Measurements from ENCODE around the gene CELF3.
"Not testable (repeated sequence)": the region's sequence is repeated elsewhere in the genome, so short reads cannot be mapped to it uniquely, and the experiment has no call there.

CELF3 gene

DNA sequence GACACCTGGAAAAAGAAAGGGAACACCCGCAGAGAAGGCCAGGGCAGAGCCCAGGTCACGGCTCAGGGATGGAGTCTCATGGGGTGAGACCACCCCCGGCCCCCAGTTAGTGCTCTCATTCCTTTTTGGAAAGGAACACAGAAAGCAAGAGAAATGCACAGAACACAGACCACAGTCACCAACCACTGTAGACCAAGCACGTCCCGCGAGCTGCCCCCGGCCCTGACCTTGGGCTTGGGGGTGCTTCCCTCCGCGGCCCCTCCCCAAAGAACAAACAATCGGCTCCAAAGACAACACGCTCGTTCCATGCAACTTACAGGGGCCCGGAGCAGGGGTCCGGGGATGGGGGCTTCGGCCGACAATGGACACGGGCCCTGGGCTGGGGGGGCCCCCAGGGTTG lies 12.8 kb downstream of the CELF3 start:
- DNase-seq (ENCODE audit: low read depth in 2 of 2), result no peak

DNA sequence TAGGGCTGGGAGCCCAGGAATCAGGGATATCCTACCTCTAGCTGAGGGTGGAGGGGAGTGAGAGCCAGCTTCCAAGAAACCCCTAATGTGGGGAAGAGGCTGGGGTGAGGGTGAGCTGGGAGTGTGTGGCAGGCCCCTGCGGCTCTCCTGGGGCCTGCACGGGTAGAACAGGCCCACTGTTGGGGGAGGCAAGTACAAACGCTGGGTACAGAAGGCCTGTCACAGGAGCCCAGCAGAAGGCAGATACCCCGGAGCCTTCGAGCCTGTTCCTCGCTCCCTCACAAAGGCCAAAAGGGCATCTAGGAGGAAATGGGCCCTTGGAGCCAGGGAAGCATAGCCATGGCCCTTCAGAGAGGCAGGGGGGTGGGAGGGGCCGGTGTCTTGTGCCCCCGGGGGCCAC lies 13.7 kb downstream of the CELF3 start:
- no peak for DNase-seq (ENCODE audit: low read depth in 2 of 2)

DNA sequence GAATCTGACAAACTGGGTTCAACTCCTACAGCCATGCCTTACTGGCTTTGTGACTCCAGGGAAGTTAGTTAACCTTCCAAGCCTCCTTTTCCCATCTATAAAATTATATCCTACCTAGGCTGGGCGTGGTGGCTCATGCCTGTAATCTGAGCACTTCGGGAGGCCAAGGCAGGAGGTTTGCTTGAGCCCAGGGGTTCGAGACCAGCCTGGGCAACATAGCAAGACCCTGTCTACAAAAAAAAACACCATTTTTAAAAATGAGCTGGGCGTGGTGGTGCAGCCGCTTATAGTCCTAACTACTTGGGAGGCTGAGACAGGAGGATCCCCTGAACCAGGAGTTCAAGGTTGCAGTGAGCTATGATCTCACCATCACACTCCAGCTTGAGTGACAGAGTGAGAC lies 15.1 kb downstream of the CELF3 start:
- no peak for DNase-seq (ENCODE audit: low read depth in 2 of 2)

DNA sequence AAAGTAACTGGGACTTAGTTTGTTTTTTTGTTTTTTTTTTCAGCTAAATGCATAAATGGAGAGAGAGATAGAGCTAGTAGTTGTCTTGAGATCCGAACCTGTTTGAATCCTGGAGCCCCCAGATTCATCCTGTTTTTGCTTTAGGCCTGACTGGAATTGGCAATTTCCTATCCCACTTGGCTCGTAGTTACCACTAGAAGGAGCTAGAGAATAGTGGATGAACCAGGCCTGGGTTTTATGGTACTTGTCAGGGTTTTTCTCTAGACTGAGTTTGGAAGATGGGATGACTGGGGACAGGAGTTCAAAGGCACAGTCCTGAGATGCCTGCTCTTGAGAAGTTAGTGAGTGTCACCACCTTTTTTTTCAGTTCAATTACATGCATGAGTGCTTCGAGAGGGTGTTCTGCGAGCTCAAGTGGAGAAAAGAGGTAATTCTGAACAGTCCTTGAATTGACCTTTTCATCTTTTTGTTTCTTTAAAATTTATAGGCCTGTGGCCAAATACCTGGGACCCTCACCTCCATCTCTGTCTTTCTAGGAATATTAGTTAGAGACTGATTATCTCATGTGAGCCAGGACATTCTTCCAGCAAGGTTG lies 23.4 kb downstream of the CELF3 start:
- no peak for DNase-seq (ENCODE audit: low read depth in 2 of 2)

DNA sequence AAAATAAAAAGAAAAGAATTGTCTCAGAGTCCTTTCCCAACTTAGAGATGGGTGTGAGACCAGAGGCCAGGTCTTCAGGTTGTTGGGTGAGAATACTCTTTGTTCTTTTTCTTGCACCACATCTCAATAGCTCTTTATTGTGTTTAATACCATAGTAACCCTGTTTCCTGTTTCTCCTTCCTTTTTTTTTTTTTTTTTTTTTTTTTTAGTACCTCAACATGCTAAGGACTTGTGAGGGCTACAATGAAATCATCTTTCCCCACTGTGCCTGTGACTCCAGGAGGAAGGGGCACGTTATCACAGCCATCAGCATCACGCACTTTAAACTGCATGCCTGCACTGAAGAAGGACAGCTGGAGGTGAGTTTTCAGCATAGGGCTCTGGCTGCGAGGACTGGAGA lies 24.4 kb downstream of the CELF3 start:
- no peak for DNase-seq (ENCODE audit: low read depth in 2 of 2)

DNA sequence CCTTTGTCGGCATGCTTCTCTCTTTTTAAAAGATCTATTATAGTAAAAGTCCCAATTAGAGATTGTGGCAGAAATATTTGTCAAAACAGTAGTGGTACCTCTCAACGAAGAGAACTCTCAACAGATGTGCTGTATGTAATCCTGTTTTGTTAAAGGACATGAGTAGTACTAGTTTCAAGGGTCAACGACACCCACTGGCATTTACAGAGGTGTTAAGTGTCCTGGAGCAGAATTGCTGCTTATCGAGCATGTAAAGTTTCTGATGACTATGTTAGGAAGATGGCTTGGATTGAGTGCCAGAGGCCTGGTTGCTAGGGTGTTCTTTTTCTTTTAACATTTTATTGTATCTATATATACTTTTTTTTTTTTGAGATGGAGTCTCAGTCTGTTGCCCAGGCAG lies 27.1 kb downstream of the CELF3 start:
- no peak for DNase-seq (ENCODE audit: low read depth in 2 of 2)

DNA sequence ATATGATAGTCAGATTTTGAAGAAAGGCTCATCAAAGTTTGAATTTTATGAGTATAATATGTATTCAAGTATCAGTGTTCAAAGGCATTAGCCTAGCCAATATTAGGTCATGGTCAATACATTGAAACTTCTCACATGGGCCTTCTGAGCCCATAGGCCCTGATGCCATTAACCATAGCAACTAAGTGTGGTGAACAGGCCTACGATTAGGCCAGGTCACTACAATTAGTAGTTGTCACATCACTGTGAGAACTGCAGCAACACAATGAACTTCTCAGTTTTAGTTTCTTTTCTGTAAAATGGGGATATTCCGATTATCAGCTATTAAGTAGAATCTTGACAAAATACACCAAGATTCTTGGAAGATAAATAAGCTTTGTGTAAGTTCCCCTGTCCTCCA lies 30.0 kb downstream of the CELF3 start:
- no peak for DNase-seq (ENCODE audit: low read depth in 2 of 2)

DNA sequence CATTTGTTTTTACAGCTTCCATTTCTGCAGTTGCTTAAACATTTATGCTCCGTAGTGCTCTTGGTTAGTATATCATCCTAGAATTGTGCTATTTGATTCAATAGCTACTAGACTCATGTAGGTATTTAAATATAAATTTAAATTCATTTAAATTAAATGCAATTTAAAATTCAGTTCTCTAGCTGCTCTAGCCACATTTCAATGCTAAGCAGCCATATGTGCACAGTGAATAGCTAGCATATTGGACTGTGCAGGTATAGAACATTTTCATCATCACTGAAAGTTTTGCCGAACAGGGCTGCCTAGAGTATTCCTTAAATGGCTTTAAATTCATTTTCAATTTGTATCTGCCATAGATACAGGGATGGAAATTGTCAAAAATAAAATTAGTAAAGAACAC lies 32.5 kb downstream of the CELF3 start:
- no peak for DNase-seq (ENCODE audit: low read depth in 2 of 2)

DNA sequence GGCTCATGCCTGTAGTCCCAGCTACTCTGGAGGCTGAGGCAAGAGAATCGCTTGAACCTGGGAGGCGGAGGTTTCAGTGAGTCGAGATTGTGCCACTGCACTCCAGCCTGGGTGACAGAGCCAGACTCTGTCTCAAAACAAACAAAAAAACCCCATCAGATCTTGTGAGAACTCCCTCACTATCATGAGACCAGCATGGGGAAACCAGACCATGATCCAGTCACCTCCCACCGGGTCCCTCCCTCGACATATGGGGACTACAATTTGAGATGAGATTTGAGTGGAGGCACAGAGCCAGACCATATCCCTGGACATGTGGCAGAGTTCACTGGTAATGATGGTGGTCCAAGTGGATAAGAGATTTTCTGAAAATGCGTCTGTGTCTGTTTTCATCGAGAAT lies 33.7 kb downstream of the CELF3 start:
- DNase-seq (ENCODE audit: low read depth in 2 of 2), result not testable (repeated sequence)

DNA sequence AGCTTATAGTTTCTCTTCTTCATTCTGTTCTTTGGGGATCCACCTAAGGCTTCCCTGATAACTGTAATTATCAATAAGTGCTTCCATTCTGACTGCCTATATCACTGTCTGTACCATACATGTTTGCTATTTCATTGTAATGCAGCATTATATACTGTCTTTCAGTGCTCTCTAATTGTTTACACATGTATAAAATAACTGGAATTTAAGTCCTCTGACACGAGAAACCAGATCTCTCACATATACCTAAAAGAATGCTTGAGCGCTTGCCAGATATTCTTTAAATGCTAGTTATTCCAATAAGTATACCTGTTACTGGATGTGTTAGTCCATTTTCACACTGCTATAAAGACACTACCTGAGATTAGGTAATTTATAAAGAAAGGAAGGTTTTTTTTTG lies 34.7 kb downstream of the CELF3 start:
- DNase-seq (ENCODE audit: low read depth in 2 of 2), result no peak

DNA sequence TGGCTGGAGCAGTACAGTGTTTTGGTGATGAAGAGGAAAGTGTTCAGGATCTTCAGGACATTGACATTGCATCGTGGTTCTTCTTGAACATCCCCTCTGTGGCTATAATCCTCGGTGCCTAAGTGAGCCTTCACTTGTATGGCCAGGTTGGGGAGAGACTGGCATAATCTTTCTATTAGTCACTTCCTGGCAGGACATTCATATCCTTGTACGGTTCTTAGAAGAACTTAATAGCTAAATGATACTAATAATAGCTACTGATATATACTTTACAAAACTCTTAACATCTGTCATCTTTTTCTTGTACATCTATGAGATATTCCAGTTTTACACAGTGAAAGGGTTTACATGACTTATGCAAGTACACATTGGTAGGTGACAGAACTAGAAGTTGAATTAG lies 35.8 kb downstream of the CELF3 start:
- DNase-seq (ENCODE audit: low read depth in 2 of 2), result no peak

DNA sequence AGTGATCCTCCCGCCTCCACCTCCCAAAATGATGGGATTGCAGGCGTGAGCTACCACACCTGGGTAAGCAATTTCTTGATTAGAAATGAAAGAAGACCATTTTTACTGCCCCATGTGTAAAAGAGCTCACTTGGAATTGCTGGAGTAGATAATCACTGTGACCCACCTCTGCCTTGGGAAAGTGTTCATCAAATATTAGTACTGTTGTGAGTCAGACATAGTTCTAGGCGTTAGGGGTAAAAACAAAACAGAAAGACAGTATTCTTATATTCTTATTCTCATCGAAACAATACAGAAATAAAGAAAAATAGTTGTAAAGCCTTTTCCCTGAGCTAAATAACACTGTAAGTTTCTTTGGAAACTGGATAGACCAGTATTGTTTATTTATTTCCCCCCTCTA lies 36.2 kb downstream of the CELF3 start:
- no peak for DNase-seq (ENCODE audit: low read depth in 2 of 2)

DNA sequence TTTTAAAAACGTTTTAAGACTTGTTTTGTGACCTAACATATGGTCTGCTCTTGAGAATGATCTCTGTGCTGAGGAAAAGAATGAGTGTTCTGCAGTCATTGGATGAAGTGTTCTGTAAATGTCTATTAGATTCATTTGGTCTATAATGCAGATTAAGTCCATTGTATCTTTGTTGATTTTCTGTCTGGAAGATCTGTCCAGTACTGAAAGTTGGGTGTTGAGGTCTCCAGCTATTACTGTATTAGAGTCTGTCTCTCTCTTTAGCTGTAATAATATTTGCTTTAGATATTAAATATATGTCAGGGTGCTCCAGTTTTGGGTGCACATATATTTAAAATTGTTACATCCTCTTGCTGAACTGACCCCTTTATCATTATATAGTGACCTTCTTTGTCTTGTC lies 43.2 kb downstream of the CELF3 start:
- no peak for DNase-seq (ENCODE audit: low read depth in 2 of 2)

DNA sequence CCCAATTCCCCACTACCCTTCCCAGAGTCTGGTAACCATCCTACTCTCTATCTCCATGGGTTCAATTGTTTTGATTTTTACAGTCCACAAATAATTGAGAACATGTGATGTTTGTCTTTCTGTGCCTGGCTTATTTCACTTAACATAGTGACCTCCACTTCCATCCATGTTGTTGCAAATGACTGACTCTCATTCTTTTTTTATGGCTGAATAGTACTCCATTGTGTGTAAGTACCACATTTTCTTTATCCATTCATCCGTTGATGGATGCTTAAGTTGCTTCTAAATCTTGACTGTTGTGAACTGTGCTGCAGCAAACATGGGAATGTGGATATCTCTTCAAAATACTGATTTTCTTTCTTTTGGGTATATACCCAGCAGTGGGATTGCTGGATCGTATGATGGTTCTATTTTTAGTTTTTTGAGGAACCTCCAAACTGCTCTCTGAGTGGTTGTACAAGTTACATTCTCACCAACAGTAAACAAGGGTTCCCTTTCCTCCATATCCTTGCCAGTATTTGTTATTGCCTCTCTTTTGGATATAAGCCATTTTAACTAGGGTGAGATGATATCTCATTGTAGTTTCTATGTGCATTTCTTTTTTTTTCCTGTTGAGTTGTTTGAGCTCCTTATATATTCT lies 46.4 kb downstream of the CELF3 start:
- not testable (repeated sequence) for DNase-seq (ENCODE audit: low read depth in 2 of 2)

DNA sequence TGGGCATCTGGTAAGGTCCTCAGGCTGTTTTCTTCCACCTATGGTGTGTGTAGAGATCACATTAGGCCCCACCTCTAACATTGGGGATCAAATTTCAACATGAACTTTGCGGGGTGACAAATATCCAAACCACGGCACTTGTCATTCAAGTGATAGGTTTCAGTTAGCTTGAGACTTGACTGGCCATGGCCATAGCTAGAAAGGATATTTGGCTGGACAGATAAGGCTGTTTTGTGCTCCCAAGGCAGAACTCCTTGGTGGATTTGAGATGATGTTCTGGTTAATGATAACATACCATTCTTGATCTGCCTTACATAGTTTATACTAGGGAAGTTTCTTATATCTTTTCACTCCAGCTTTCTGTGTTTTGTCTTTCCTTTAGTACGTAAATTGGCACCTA lies 48.5 kb downstream of the CELF3 start:
- DNase-seq (ENCODE audit: low read depth in 2 of 2), result no peak

DNA sequence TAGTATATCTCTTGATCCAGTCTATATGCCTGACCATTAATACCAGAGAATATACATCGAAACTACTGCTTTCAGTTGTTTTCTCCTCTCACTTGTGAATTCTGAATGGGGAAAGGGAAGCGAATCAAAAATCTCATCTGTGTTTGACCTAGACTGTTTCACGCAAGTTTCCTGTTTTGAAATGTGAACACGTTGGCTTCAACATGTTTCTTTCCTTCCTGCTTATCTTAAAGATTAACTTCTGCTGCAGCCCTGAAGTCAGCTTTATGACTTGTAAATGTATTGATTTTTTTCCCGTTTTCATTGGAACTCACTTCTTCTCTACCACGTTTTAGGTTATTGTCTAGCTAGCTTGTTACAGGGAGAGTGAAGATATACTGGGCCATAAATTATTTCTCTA lies 54.9 kb downstream of the CELF3 start:
- no peak for DNase-seq (ENCODE audit: low read depth in 2 of 2)

DNA sequence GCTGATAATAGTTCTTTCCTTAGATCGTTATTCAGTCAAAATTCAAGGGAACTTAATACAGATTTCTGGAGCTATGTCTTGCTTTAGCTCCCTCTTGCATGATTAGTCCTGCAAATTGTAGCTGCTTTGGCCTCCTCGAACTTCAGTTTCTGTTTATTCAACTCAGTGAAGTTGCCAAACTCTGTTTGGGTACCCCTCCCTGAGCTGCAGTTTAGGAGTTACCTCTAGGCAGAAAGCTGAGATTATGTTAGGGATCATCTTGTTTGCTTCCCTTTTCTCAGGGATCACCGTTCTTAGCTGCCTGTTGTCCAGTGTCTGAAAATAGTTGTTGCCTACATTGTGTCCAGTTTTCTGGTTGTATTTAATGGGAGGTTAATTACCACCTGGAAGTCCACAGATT lies 61.2 kb downstream of the CELF3 start:
- DNase-seq (ENCODE audit: low read depth in 2 of 2), result no peak

DNA sequence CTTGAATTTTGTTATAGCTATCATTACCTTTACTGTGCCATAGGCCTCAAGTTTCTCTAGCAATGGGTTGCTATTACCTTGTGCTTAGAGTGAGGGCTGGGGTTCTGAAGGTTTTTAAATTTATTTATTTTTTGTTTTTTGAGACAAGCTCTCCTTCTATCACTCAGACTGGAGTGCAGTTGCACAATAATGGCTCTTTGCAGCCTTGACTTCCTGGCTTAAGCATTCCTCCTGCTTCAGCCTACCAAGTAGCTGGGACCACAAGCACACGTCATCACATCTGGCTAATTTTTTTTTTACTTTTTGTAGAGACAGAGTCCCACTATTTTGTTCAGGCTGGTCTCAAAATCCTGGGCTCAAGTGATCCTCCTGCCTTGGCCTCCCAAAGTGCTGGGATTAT lies 63.2 kb downstream of the CELF3 start:
- no peak for DNase-seq (ENCODE audit: low read depth in 2 of 2)

Measured in stimulated activated CD8-positive, alpha-beta memory T cell treated with anti-CD3 and anti-CD28 coated beads, Interleukin-7, amount 100 ng/mL, for 1 hour (primary cell).